ENCODE results near the gene BTBD16.

DNA sequence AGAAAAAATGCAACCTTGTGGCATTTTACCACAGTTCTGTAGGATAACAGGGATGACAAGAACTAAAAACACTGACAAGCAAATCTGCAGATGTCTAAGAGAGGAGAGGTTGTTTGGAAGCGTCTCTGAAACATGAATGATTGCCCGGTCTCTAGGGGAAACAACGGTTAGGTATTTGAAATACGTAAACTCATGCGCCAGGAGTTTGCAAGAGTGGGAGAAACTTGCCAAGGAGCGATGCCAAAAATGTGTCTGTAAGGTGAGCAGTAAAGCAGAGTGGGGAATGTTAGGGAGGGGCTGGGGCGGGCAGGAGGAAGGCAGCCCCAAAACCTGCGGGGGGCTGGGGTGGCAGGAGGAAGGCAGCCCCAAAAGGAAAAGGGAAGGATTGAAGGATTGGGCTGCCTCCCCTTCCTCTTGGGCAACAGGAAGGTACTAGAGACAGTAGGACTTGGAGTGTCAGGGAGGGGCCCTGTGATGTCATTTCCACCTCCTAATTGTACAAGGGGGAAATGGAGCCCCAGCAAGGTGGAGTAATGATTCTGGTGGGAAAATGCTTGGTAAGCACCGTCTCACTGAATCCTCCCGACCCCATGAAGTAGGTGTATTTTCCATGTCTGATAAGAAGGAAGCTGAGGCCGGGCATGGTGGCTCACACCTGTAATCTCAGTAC is 70.2 kb downstream of the BTBD16 start:
- TF ChIP-seq CTCF (IDR thresholded peaks at IDR 0.05; ENCODE audit: low read depth, low read length) = no peak
- no peak for TF ChIP-seq EZH2phosphoT487 (IDR thresholded peaks at IDR 0.05; ENCODE audit: low read depth)

Data from OCI-LY3 (cell line).